Stomach smooth muscle (tissue), 2 donors: Measurements from ENCODE around the gene CLASP1.

Experiments
- H3K27ac ChIP-seq: one replicate; pipeline ENCODE4 v1.7.0; 2013; ENCODE audit warnings: mild to moderate bottlenecking, low read length, inconsistent platforms
- H3K27me3 ChIP-seq, 2 donors: one replicate each; pipeline ENCODE4 v1.7.0; 2013; ENCODE audit warnings: low read length in 2 of 2; ENCODE audit not compliant: insufficient read depth in 2 of 2, control insufficient read depth in 1 of 2
- H3K36me3 ChIP-seq, 2 donors: one replicate each; pipeline ENCODE4 v1.7.0; 2013; ENCODE audit warnings: low read length in 2 of 2; ENCODE audit not compliant: control insufficient read depth in 2 of 2, insufficient read depth in 2 of 2
- H3K4me1 ChIP-seq: one replicate; pipeline ENCODE4 v1.7.0; 2013; ENCODE audit warnings: low read length; ENCODE audit not compliant: control insufficient read depth, insufficient read depth
- H3K4me3 ChIP-seq, 2 donors: one replicate each; pipeline ENCODE4 v1.7.0; 2013; ENCODE audit warnings: low read length in 2 of 2
- H3K9ac ChIP-seq, 2 donors: one replicate each; pipeline ENCODE4 v1.7.0; 2013; ENCODE audit warnings: low read length in 2 of 2, mild to moderate bottlenecking in 1 of 2
- H3K9me3 ChIP-seq, 2 donors: one replicate each; pipeline ENCODE4 v1.7.0; 2013; ENCODE audit warnings: low read length in 2 of 2; ENCODE audit not compliant: control insufficient read depth in 2 of 2
- donor health status: healthy.
- donor health status: Pancreatic carcinoma.

The CLASP1 gene

DNA sequence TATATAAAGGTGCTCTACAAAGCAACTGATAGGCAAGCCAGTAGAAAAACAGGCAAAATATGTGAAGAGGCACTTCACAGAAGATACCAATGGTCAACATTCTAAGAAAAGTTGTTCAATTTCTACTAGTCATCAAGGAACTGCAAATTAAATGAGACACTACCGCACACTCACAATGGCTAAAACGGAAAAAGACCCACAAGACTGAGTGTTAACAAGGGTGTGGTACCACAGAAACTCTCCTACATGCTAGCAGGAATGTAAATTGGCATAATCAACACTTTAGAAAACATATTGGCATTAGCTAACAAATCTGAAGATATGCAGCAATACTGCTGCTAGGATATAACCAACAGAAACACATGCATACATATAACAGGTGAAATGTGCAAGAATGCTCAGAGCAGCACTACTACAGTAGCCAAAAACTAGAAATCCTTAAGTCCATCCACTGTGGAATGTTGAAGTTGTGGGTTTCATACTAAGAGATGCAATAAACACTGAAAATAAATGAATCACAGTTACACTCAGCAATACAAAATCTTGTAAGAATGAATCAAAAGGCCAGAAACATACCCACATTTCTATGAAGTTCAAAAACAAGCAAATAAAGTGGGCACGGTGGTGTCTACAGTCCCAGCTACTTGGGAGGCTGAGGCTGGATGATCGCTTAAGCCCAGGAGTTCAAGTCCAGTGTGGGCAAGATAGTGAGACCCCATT, 109.4 kb downstream of the CLASP1 start:
- Histone ChIP-seq H3K27me3 (no peaks in the 10 kb centered on the region), H3K4me3 (no peak overlapping the region), H3K9ac (no peak overlapping the region), H3K27ac (no peak overlapping the region), H3K36me3 (no peaks in the 10 kb centered on the region), H3K9me3 (no peaks in the 10 kb centered on the region), H3K4me1 (peaks cover 2% of the 10 kb centered on the region)

- H3K27ac ChIP-seq, result no peak overlapping the region
- peaks cover 5% of the 10 kb centered on the region for H3K4me1 ChIP-seq
- no peaks in the 10 kb centered on the region for H3K9me3 ChIP-seq
- H3K27me3 ChIP-seq, result no peaks in the 10 kb centered on the region
- H3K4me3 ChIP-seq, result no peak overlapping the region
- no peaks in the 10 kb centered on the region for H3K36me3 ChIP-seq
- H3K9ac ChIP-seq, result no peak overlapping the region
Measured at GRCh38 chr2:121536850-121537557, 112.3 kb downstream of the CLASP1 start.

DNA sequence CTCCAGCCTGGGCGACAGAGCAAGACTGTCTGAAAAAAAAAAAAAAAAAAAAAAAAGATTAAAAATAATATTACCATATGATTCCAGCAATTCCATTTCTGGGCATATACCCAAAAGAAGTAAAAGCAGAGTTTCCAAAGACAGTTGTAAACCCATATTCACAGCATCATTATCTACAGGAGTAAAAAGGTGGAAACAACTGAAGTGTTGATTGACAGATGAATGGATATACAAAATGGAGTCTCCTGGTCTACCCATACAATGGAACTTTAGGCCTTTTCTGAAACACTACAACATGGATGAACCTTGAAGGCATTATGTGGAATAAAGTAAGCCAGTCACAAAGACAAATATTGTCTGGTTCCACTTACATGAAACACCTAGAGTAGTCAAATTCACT, 112.9 kb downstream of the CLASP1 start:
- Histone ChIP-seq H3K4me1 (peaks cover 8% of the 10 kb centered on the region), H3K27me3 (no peaks in the 10 kb centered on the region), H3K27ac (no peak overlapping the region), H3K4me3 (no peak overlapping the region), H3K36me3 (no peaks in the 10 kb centered on the region), H3K9ac (no peak overlapping the region), H3K9me3 (no peaks in the 10 kb centered on the region)

- peaks cover 16% of the 10 kb centered on the region for H3K4me1 ChIP-seq
Measured at GRCh38 chr2:121534007-121534406, 115.3 kb downstream of the CLASP1 start.

DNA sequence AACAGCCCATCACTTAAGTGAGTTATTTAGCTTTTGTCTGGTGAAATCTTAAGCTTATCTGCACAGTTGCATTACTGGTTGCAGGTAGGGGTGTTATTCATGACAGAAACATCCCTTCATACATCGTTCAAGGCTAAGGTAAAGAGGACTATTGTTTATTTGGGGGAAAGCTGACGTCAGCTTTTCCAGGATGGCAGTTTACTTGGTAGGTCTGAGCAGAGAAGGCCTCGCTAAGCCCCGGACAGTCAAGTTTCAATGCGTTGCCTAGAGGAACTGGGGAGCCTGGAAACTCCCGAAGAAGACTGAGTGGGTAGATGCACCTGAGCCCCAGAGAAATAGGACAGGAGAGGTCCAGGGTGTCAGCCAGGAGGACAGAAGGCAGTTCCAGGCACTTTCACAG, 116.4 kb downstream of the CLASP1 start:
- H3K27me3 ChIP-seq, result no peaks in the 10 kb centered on the region
- no peaks in the 10 kb centered on the region for H3K9me3 ChIP-seq
- no peak overlapping the region for H3K4me3 ChIP-seq
- H3K36me3 ChIP-seq, result no peaks in the 10 kb centered on the region
- peaks cover 24% of the 10 kb centered on the region for H3K4me1 ChIP-seq
- H3K27ac ChIP-seq, result no peak overlapping the region
- no peak overlapping the region for H3K9ac ChIP-seq

More at GRCh38 chr2:121534007-121534406, 115.3 kb downstream of the CLASP1 start:
- no peak overlapping the region for H3K9ac ChIP-seq
- no peak overlapping the region for H3K4me3 ChIP-seq
- no peaks in the 10 kb centered on the region for H3K27me3 ChIP-seq
- H3K36me3 ChIP-seq, result no peaks in the 10 kb centered on the region
- H3K27ac ChIP-seq, result no peak overlapping the region
- H3K9me3 ChIP-seq, result no peaks in the 10 kb centered on the region

- Histone ChIP-seq H3K9ac (no peak overlapping the region), H3K27me3 (no peaks in the 10 kb centered on the region), H3K4me3 (no peak overlapping the region), H3K27ac (no peak overlapping the region), H3K9me3 (no peaks in the 10 kb centered on the region), H3K36me3 (no peaks in the 10 kb centered on the region), H3K4me1 (peaks cover 26% of the 10 kb centered on the region)
Measured at GRCh38 chr2:121532347-121532766, 116.9 kb downstream of the CLASP1 start.

DNA sequence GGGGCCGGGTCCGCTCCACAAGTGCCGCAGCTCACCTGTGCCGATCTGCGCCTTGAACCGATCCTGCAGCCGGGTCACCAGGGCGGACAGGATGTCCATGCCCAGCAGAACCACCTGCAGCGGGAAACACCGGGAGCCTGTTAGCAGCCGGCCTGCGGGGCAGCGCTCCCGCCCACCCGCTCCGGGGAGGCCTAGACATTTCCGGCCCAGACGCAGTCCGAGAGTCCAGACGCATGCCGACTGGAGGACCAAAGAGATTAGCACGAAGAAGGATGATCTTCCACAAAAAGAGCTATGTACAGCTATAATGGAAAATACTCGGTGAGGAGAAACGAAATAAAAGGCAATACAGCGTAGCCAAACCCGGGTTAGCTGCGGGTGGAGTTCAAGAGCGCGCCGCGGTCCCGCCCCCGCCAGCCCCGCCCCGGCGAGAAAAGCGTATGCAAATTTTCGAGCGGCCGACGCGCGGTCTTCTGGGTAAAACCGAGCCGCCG, 119.0 kb downstream of the CLASP1 start:
- peak overlapping the region; percentile 99 for H3K27ac ChIP-seq
- H3K4me3 ChIP-seq, result peak overlapping the region; percentile 77 to 87
- peak overlapping the region; percentile 89 to 99 for H3K9ac ChIP-seq
- no peaks in the 10 kb centered on the region for H3K27me3 ChIP-seq
- H3K36me3 ChIP-seq, result peaks cover under 1 to 6% of the 10 kb centered on the region in 2 donors
- H3K9me3 ChIP-seq, result no peaks in the 10 kb centered on the region
- peaks cover 26% of the 10 kb centered on the region for H3K4me1 ChIP-seq

GRCh38 chr2:121529439-121530211, 119.6 kb downstream of the CLASP1 start:
- Histone ChIP-seq H3K36me3 (peaks cover 3 to 11% of the 10 kb centered on the region in 2 donors), H3K4me1 (peaks cover 26% of the 10 kb centered on the region), H3K27ac (peak overlapping the region; percentile 99), H3K9me3 (no peaks in the 10 kb centered on the region), H3K9ac (peak overlapping the region; percentile 64 to 89), H3K27me3 (no peaks in the 10 kb centered on the region), H3K4me3 (peak overlapping the region; percentile 77 to 87)

DNA sequence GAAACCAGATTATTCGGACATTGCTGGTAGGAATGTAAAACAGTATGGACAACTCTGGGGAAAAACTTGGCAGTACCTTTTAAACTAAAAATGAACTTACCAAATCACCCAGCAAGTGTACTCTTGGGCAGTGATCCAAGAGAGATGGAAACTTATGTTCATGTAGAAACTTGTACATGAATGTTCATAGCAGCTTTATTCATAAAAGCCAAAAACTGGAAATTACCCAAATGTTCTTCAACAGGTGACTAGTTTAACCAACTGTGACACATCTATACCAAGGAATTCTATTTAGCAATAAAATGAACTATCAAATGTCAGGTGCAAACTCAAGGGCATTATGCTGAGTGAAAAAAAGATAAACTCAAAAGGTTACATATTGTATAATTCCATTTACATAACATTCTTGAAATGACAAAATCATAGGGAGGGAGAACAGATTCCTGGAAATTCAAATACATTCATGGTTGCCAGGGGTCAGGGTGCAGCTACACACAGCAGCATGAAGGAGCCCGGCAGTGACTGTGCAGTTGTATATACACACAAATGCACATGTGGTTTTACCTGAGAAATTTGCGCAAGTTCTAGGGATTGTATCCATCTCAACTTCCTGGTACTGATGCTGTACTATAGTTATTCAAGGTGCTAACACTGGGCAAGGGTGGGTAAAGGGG, 122.1 kb downstream of the CLASP1 start:
- Histone ChIP-seq H3K9ac (no peak overlapping the region), H3K9me3 (no peaks in the 10 kb centered on the region), H3K4me3 (no peak overlapping the region), H3K4me1 (peaks cover 22% of the 10 kb centered on the region), H3K27ac (no peak overlapping the region), H3K27me3 (no peaks in the 10 kb centered on the region), H3K36me3 (peaks cover 6 to 20% of the 10 kb centered on the region in 2 donors)
